Posterior vena cava (tissue), 2 donors: ENCODE data around the gene DMBX1. TPM values are rescaled to one million over a fixed set of nuclear protein-coding genes. Genes with fewer than 3 reads are reported as not detected.

ENCODE experiments used
- DNase-seq: peaks from one replicate; pipeline ENCODE4 v3.0.0-alpha.2; 2020; ENCODE audit warnings: low spot score
- intact Hi-C, 2 donors: fragments of 100-400 bp; cut with DNase I; formaldehyde crosslinking; loops; one replicate each; pipeline versions ENCODE4 v1.14.1 to v1.14.2; 2022 to 2023
- long read RNA-seq, 2 donors: library from polyadenylated mRNA; unstranded; transcript quantifications; one replicate each; pipeline ENCODE4 v2.0.0, GENCODE V29; 2020 to 2021
- total RNA-seq, 2 donors: library from RNA; stranded (reverse); fragmentation: NEBNext Ultra II Directional; extraction: Animal tissue kit (Norgen Biotek cat#: 25700); gene quantifications; one replicate each; pipeline ENCODE4 v1.2.1, GENCODE V29; 2021
- donor health status: DM: yes; HTN: yes; CAD: no.
- donor health status: DM: yes; HTN: yes; CAD: no.

The DMBX1 gene
- total RNA-seq, result not detected
- long read RNA-seq, donor 1, result 0 reads
- long read RNA-seq, donor 2, result 0 reads

DNA sequence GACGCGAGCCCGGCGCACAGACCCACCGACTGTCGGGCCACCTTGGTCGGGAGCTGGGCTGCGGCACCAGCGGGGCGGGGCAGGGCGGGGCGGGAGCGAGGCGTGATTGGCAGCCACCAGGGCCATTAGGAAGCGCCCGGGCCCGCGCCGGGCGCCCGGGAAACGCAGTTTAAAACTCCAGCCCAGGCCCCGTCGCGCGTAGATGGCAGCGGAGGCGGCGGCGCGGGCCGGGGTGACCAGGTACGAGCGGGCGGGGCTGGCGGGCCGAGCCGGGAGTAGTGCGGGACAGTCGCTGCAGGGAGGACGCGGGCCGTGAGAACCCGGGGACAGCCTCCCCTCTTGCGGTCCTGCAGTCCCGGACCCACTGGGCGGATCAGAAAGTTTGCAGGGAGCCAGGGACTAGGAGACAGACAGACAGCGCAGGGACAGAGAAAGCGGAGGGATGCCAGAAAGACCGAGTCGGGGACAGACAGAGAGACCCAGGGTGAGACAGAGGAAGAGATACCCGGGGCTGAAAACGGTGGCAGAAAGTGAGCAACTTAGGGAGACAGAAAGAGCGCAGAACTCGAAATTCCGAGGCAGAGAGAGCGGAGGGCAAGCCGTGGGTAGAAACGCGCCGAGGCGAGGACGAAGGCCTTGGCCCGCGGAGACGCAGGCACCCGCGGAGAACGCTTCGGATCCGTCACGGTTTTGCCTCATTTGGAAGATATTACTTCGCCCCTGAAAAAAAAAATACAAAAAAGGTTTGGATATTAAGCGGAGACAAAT is at the start of gene DMBX1:
Gene DMBX1, plus strand, starts transcription at position 199 of the 768 bp plus-strand sequence. CDS start 17,175 bp downstream, outside the sequence.
- peak; percentile 62 for DNase-seq
- intact Hi-C loops, result no loop called here

DNA sequence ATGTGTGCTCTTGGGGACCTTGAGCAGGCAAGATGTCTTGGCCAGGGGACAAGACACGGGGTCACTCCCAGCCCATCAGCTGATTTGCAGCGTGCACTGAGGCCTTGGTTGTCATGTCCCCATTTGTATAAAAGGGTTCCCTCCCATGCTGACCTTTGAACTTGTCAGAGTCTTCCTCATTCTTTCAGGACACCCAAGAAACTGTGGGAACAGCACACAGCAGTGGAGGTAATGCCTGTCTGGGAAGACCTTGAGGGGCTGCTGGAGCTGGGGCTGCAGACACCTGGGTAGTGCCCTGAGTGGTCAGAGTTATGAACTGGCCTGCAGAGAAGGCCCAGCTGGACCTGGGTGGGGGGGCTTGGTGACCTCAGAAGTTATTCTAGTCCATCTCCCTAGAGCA is 49.2 kb upstream of the DMBX1 start:
- no peak for DNase-seq
- intact Hi-C loops, result no loop called here

GRCh38 chr1:46442317-46443161 is 47.1 kb upstream of the DMBX1 start:
- intact Hi-C loops, result no loop called here

DNA sequence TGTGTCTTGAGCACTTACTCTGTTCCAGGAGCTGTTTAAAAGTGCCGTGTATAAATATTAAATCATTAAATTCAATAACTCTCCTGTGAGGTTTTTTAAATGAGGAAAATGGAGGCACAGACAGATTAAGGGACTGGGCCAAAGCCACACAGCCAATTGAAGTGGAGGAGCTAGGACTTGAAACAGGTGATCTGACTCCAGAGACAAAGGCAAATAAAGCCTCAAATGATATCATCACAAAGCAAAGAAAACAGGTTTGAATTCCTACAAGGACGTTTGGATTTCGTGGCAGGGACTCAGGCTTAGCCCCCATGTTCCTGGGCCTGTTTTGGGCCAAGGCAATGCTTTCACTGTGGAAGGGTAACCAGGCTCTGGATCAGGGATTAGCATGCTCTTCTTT is 45.2 kb upstream of the DMBX1 start:
- DNase-seq, result no peak
- intact Hi-C loops, result no loop called here

More at GRCh38 chr1:46442317-46443161, 47.1 kb upstream of the DMBX1 start:
- DNase-seq, result peak; percentile 92

- DNase-seq, result no peak
- intact Hi-C loops, result loop anchor here in 1 of 2 donors (5.0 kb wide), 1 partner anchor 86 kb away; no protein-coding TSS in a partner anchor
These were observed 43.8 kb upstream of the DMBX1 start for GRCh38 chr1:46445773-46446256.

DNA sequence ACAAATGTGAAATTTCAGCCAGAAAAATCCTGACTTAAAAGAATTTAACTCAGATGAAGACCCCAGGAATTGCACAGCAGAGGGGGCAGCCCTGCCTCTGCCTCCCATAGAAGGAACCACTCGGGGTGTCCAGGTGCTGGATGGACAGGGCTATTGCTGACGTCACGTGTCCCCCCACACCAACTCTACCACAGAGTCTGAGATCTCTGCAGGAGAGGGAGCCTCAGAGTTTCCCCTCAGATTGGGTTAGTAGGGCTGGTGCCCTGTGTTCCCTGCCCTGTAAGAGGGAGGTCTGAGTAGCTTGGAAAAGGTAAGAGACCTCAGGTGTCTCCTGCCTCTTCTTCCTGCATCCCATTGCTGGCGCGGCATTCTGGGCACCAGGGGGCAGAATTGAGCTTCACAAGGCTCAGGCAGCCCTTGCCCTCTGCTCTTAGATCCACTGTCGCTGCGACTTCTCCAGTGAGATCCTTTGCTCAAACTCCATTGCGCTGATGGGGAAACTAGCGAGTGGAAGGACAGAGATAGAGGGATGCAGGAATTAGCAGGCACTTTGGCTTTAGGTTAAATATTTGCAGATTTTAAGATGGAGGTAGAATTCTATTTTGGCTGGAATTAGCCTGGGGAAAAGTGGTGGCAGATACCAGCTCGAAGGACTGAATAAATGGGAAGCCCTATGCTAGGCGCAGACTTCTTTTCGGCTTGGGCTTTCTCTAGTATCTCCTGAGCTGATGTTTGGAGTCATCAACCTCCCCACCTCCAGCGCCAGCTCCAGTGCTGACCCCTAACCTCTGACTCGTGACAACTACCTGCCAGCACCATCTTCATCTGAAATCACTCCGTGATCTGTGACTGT is 42.8 kb upstream of the DMBX1 start:
- intact Hi-C loops, result loop anchor here in 1 of 2 donors (5.0 kb wide), 1 partner anchor 85 kb away; no protein-coding TSS in a partner anchor
- peak; percentile 94 for DNase-seq

DNA sequence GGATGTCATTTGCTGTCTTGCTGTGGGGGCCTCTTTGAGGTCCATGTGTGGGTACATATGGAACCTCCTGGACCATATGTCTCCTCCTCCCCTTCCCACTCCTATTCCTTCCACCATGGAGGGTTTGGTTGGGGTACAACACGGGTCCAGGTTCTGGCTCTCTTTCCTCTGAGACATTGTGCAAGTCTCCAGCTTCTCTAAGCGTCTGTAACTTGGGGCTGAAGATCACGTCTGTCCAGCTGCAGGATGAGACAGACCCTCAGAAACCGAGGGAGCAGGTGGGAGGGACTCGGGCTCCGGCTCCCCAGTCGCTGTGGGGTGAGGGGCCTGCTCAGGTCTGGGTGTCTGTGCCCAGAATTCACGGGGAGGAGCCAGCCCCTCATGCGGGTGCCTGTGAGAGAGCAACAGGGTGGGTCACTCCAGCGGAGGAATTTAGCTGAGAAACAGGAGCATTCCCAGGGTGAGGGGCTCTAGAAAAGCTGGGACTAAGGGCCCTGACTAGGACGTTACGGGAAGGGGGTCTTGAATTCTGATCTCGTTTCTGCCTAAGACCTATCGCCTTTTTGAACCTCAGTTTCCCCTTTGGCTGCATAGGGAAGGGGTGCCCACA is 42.0 kb upstream of the DMBX1 start:
- DNase-seq, result no peak
- intact Hi-C loops, result loop anchor here (1.0 to 5.0 kb wide), 2 partner anchors 80 to 85 kb away; no protein-coding TSS in a partner anchor

DNA sequence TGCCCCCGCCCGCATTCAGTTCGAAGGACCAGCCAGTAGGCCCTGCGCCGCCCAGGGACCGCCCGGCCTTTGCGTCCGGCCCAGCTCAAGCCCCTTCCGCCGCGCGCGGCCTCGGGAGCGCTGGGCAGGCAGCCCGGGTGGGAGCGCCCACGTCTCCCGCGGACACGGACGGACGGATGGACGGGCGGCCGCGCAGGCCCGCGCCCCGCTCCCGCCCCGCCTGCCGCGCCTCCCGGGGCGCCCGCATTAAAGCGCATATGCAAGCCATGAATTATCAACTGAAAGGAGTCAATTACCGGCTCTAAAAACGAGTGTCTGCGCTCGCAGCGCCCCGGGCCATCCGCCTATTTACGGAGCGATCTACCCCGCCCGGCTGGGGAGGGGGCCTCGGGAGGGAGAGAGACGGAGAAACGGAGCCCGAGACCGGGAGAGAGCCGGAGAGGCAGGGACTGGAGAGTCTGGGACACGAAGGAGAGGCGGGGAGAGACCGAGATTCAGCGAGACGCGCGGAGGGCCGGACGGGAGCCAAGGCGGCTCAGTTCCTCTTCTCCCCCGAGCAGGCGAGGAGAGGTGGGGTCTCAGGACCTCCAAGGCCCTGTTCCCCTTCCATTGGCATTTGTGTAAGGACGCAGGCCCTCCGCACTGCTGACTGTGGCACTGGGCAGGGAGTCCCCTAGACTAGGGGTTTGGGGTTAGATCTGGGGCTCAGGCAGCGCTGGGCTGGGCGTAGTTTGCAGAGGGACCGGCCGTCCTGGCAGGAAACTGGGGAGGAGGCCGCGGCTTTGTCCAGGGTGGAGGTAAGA is 41.3 kb upstream of the DMBX1 start:
- intact Hi-C loops, result loop anchor here (1.0 to 5.0 kb wide), 2 partner anchors 79 to 84 kb away; no protein-coding TSS in a partner anchor

DNA sequence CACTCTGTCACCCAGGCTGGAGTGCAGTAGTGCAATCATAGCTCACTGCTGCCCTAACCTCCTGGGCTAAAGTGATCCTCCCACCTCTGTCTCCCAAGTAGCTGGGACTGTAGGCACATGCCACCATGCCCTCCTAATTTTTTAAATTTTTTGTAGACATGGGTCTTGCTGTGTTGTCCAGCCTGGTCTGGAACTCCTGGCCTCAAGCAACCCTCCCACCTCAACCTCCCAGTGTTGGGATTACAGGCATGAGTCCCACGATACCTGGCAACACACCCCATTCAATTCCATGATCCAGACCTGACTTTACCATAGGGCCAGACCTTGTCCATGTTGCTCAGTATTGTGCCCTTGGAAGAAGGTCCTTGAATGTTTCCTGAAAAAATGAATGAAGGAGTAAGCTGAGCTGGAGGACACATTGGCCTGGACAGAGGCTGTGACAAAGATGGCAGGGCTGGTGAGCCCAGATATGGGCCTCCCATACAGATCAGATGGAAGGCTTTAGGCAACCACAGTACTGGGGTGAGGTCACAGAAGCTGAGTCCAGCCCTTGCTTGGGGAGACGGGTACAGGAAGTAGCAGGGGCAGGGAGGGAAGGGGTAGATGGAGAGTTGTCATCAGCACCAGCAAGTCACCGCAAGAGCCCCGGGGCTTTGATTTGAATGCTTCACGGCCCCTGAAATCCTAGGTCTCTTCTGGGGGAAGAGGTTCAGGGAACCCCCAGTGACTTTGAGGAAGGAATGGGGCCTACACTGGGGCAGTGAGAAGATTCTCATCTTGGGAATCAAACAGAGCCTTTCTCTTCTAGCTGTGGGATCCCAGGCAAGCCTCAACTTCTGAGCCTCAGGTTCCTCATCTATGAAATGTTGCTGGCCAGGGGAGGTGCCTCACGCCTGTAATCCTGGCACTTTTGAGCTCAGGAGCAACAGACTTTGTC is 40.1 kb upstream of the DMBX1 start:
- no peak for DNase-seq
- intact Hi-C loops, result loop anchor here in 1 of 2 donors (5.0 kb wide), 1 partner anchor 83 kb away; no protein-coding TSS in a partner anchor

More for the DNA sequence above, 41.3 kb upstream of the DMBX1 start:
- DNase-seq, result no peak

- DNase-seq, result no peak
- intact Hi-C loops, result no loop called here
These were observed 39.5 kb upstream of the DMBX1 start for GRCh38 chr1:46450160-46450517.

DNA sequence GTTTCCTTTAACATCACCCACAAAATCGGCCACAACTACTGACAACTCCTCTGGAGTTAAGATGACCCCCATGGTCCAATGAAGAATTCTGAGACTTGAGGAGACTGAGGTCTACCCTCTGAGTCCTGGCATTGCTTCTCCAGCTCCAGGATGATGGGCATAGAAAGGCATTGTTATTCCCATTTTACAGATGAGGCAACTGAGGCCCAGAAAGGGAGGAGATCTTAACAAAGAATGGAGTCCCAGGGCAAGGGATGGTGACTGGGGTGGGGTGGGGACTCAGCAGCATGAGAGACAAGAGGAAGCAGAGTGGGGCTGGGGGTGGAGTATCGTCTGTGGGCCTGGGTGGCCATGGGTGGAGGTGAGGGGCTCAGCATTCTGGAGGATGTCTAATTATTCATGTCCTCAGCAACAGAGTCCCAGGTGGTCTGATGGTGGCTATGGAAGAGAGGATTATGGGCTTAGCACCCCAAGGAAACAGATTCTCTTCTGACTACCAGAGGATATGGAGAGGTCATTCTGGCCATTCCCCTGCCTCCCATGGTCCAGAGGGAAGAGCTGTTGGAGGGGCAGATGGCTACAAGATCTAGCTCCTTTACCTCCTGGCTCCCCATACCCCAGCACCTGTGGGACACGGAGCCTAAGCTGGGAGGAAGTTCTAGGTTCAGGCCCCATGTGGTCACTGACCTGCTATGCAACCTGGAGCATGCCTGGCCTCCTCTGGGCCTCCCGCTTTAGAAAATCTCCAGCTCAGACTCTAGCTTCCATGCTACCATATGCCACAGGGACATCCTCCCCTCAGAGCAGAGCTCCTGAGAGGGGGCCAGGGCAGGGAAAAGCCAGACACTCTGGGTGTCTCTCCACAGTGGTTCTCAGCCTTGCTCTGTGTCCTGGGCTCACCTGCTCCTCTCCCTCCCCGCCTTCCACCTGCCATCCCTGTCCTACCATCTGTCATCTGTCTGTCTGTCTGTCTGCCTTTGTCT is 37.4 kb upstream of the DMBX1 start:
- no peak for DNase-seq
- intact Hi-C loops, result no loop called here

GRCh38 chr1:46452931-46453325 is 36.7 kb upstream of the DMBX1 start:
- intact Hi-C loops, result no loop called here
- no peak for DNase-seq

DNA sequence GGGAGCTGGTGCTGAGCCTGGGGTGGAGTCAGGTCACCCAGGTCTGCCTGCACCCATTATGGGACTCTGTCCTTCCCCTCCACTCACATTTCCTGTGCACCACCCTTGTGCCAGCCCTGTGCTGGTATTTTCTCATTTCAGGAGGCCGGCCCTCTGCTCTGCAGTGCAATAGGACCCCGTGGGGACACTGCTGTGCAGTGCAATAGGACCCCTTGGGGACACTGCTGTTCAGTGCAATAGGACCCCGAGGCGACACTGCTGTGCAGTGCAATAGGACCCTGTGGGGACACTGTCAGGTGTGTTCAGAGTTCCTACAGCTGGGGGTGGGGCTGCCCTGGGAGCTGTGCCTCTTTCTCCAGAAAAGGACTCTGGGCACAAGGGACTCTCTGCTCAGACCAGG is 36.2 kb upstream of the DMBX1 start:
- no peak for DNase-seq
- intact Hi-C loops, result no loop called here

DNA sequence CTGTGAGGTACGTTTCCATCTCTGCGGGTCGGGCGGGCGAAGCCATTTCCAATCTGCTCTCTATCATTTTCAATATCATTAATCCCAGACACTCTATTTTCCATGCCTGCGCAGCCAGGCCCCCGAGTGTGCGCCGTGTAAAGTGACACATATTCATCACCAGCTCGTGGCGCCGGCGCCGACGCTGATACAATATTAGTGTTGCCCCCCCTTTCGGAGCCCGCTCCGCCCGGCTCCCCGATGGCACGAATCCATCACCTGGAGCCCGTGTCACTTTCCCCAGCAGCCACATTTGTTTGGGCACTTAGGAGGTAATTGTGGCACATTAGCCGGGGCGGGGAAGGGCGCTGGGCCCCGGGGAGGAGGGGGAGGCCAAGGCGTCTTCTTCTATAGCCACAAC is 33.7 kb upstream of the DMBX1 start:
- no peak for DNase-seq
- intact Hi-C loops, result no loop called here

DNA sequence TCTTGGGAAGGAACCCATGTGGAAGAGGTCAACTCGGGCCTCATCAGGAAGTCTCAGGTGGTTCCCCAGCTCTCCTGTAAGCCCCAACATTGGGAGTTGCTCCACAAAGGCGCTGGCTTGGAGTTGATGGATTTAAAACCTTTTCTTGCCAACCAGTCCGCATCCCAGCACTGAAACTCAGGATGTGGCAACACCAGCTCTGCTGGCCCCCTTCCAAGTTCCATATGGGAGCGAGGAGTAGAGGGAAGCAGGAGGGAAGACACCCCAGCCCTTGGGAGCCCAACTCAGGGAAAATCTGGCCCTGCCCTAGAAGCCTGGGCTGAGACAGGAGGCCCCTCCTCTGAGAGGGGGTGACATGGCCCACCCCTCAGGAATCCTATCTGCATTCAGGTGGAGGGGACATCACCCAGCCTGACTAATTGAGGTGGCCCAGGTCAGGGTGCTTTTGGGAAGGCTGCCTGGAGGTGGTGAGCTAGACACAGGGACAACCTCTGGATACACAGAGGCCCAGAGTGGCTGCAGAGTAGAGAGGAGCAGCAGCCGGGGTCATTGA is 33.1 kb upstream of the DMBX1 start:
- DNase-seq, result no peak
- intact Hi-C loops, result no loop called here
